NCI-H2107 treated with DMSO at 0.1 percent for 48 hours (cell line): ENCODE results near the gene NPTX1.
"Not testable (repeated sequence)": the region's sequence is repeated elsewhere in the genome, so short reads cannot be mapped to it uniquely, and the experiment has no call there.

Source experiments
- DNase-seq: peaks from one replicate; lab custom pipeline; 2025; ENCODE audit not compliant: unreplicated experiment; lab: John Stamatoyannopoulos, UW

NPTX1 gene

GRCh38 chr17:80475910-80476876 is at the start of gene NPTX1:
Gene NPTX1, minus strand, starts transcription at chr17:80476607. Its CDS starts 161 bp downstream, at chr17:80476446.
- DNase-seq = no peak

GRCh38 chr17:80523956-80524712 is 47.7 kb upstream of the NPTX1 start:
- no peak for DNase-seq

GRCh38 chr17:80523054-80523744 is 46.8 kb upstream of the NPTX1 start:
- no peak for DNase-seq

GRCh38 chr17:80520810-80521455 is 44.5 kb upstream of the NPTX1 start:
- no peak for DNase-seq

- no peak for DNase-seq
Observed at GRCh38 chr17:80519091-80519781, 42.8 kb upstream of the NPTX1 start.

- DNase-seq = no peak
Observed at GRCh38 chr17:80518392-80518791, 42.0 kb upstream of the NPTX1 start.

- no peak for DNase-seq
Observed at GRCh38 chr17:80517641-80518040, 41.2 kb upstream of the NPTX1 start.

- DNase-seq = no peak
Observed at GRCh38 chr17:80516171-80516932, 39.9 kb upstream of the NPTX1 start.

GRCh38 chr17:80513892-80514291 is 37.5 kb upstream of the NPTX1 start:
- no peak for DNase-seq

- DNase-seq = no peak
Observed at GRCh38 chr17:80513201-80513600, 36.8 kb upstream of the NPTX1 start.

GRCh38 chr17:80512233-80512632 is 35.8 kb upstream of the NPTX1 start:
- DNase-seq = no peak

- DNase-seq = no peak
Observed at GRCh38 chr17:80511222-80512180, 35.1 kb upstream of the NPTX1 start.

GRCh38 chr17:80510772-80511171 is 34.4 kb upstream of the NPTX1 start:
- DNase-seq = no peak

- DNase-seq = no peak
Observed at GRCh38 chr17:80510132-80510531, 33.7 kb upstream of the NPTX1 start.

GRCh38 chr17:80509311-80509710 is 32.9 kb upstream of the NPTX1 start:
- DNase-seq = no peak

- DNase-seq = no peak
Observed at GRCh38 chr17:80507965-80508364, 31.6 kb upstream of the NPTX1 start.

GRCh38 chr17:80507177-80507576 is 30.8 kb upstream of the NPTX1 start:
- DNase-seq = not testable (repeated sequence)

- no peak for DNase-seq
Observed at GRCh38 chr17:80504686-80505413, 28.4 kb upstream of the NPTX1 start.
